Neuronal stem cell (in vitro differentiated cells): ENCODE data around the gene SART3.

Source experiments
- DNase-seq: peaks from one replicate; pipeline ENCODE4 v3.0.0-alpha.2; 2013; ENCODE audit warnings: low spot score
- H2AFZ ChIP-seq: one replicate; pipeline ENCODE4 v1.6.1; 2013; ENCODE audit warnings: mild to moderate bottlenecking, low read length, inconsistent platforms
- H2AK5ac ChIP-seq: 2 replicates; pipeline ENCODE4 v1.6.1; 2013; ENCODE audit warnings: low read depth, mild to moderate bottlenecking, inconsistent platforms, low read length, moderate library complexity, mixed read lengths
- H2BK120ac ChIP-seq: 2 replicates; pipeline ENCODE4 v1.6.1; 2013; ENCODE audit warnings: low read depth, mild to moderate bottlenecking, inconsistent platforms, low read length, moderate library complexity, mixed read lengths
- H2BK12ac ChIP-seq: one replicate; pipeline ENCODE4 v1.6.1; 2013; ENCODE audit warnings: low read length, inconsistent platforms
- H2BK15ac ChIP-seq: 2 replicates; pipeline ENCODE4 v1.6.1; 2013; ENCODE audit warnings: mild to moderate bottlenecking, low read length, inconsistent platforms, mixed read lengths
- H2BK5ac ChIP-seq: one replicate; pipeline ENCODE4 v1.6.1; 2013; ENCODE audit warnings: inconsistent platforms, mild to moderate bottlenecking, low read length, moderate library complexity
- H3K14ac ChIP-seq: one replicate; pipeline ENCODE4 v1.6.1; 2013; ENCODE audit warnings: low read length, inconsistent platforms
- H3K18ac ChIP-seq: 2 replicates; pipeline ENCODE4 v1.6.1; 2013; ENCODE audit warnings: low read length, inconsistent platforms
- H3K23ac ChIP-seq: 2 replicates; pipeline ENCODE4 v1.6.1; 2013; ENCODE audit warnings: low read depth, mild to moderate bottlenecking, mixed read lengths, low read length, inconsistent platforms; ENCODE audit not compliant: poor library complexity
- H3K27ac ChIP-seq: replicated peaks from 3 replicates; pipeline ENCODE4 v1.5.1; 2013; ENCODE audit warnings: low read length, inconsistent platforms
- H3K27me3 ChIP-seq, 3 experiments: 2 replicates each; pipeline ENCODE4 v1.6.1; 2013; ENCODE audit warnings: low read length in 3 of 3, mild to moderate bottlenecking in 2 of 3, inconsistent platforms in 1 of 3, low read depth in 1 of 3, mixed read lengths in 1 of 3, moderate library complexity in 1 of 3; ENCODE audit not compliant: control insufficient read depth in 3 of 3, insufficient read depth in 3 of 3
- H3K36me3 ChIP-seq, 2 donors: replicated peaks in 1 of 2; 2 replicates each; pipeline ENCODE4 v1.6.1; 2013; ENCODE audit warnings: low read length in 2 of 2; ENCODE audit not compliant: control insufficient read depth in 2 of 2, insufficient read depth in 2 of 2
- H3K4ac ChIP-seq: 2 replicates; pipeline ENCODE4 v1.6.1; 2013; ENCODE audit warnings: inconsistent platforms, mild to moderate bottlenecking, low read length, moderate library complexity
- H3K4me1 ChIP-seq, 2 donors: 1 replicate in 1 of 2; 2 replicates in 1 of 2; pipeline ENCODE4 v1.6.1; 2013; ENCODE audit warnings: low read length in 2 of 2, low read depth in 1 of 2; ENCODE audit not compliant: control insufficient read depth in 2 of 2, insufficient read depth in 1 of 2
- H3K4me2 ChIP-seq: one replicate; pipeline ENCODE4 v1.6.1; 2013; ENCODE audit warnings: mild to moderate bottlenecking, low read length, inconsistent platforms; ENCODE audit not compliant: insufficient read depth, poor library complexity, severe bottlenecking
- H3K4me3 ChIP-seq, 2 donors: 2 replicates each; pipeline ENCODE4 v1.5.1; 2013; ENCODE audit warnings: low read length in 2 of 2, mild to moderate bottlenecking in 2 of 2, inconsistent platforms in 1 of 2, moderate library complexity in 1 of 2
- H3K79me1 ChIP-seq: one replicate; pipeline ENCODE4 v1.6.1; 2013; ENCODE audit warnings: low read depth, mild to moderate bottlenecking, inconsistent platforms, low read length, moderate library complexity
- H3K9ac ChIP-seq: one replicate; pipeline ENCODE4 v1.6.1; 2013; ENCODE audit warnings: mild to moderate bottlenecking, low read depth, low read length, inconsistent platforms; ENCODE audit not compliant: poor library complexity
- H3K9me3 ChIP-seq, 2 donors: replicated peaks in 1 of 2; 2 replicates each; pipeline versions ENCODE3 to v1.6.1; 2013; ENCODE audit warnings: low read length in 2 of 2, mild to moderate bottlenecking in 2 of 2, inconsistent platforms in 1 of 2, low read depth in 1 of 2, mixed read lengths in 1 of 2, moderate library complexity in 1 of 2; ENCODE audit not compliant: control insufficient read depth in 2 of 2, insufficient read depth in 1 of 2
- H4K8ac ChIP-seq: one replicate; pipeline ENCODE4 v1.6.1; 2013; ENCODE audit warnings: low read depth, mild to moderate bottlenecking, inconsistent platforms, low read length, moderate library complexity
- H4K91ac ChIP-seq: one replicate; pipeline ENCODE4 v1.6.1; 2013; ENCODE audit warnings: low read length, low read depth, mild to moderate bottlenecking, inconsistent platforms; ENCODE audit not compliant: poor library complexity
- WGBS, 2 donors: extraction: QIAGEN DNeasy Blood & Tissue Kit; methylation state at CpG; one replicate each; pipeline ENCODE4 v1.1.7; 2013; ENCODE audit warnings: missing lambda C conversion rate in 2 of 2, mixed read lengths in 1 of 2; ENCODE audit not compliant: insufficient read length in 2 of 2, insufficient replicate concordance in 1 of 2; ENCODE audit errors: extremely low coverage in 2 of 2; 5-methylcytosine and 5-hydroxymethylcytosine counted together

Gene SART3

GRCh38 chr12:108475396-108475795 lies 85.6 kb downstream of the SART3 start:
- Histone ChIP-seq H2AFZ (no peak overlapping the region), H3K79me1 (no peaks in the 10 kb centered on the region), H2AK5ac (no peak overlapping the region), H2BK5ac (no peak overlapping the region), H2BK120ac (no peak overlapping the region), H3K9me3 (no peaks in the 10 kb centered on the region), H3K4ac (no peak overlapping the region), H3K23ac (no peak overlapping the region), H3K9ac (no peak overlapping the region), H3K27ac (no peak overlapping the region), H3K4me2 (no peak overlapping the region), H4K91ac (no peak overlapping the region), H3K18ac (no peak overlapping the region), H3K36me3 (no peaks in the 10 kb centered on the region), H3K4me1 (peaks cover 0 to 2% of the 10 kb centered on the region in 2 donors), H3K4me3 (no peak overlapping the region), H3K27me3 (peaks cover 0 to 1% (median 0%) of the 10 kb centered on the region in 3 experiments), H3K14ac (no peak overlapping the region), H2BK15ac (no peak overlapping the region), H4K8ac (no peak overlapping the region), H2BK12ac (no peak overlapping the region)
- no CpG with 5 or more reads among the region's 2 CpGs for WGBS, 2 donors
- no peak for DNase-seq

- H3K79me1 ChIP-seq: no peaks in the 10 kb centered on the region
- no peak for DNase-seq
- H2BK15ac ChIP-seq: no peak overlapping the region
- peaks cover 0 to 2% of the 10 kb centered on the region in 2 donors for H3K4me1 ChIP-seq
- no peak overlapping the region for H3K23ac ChIP-seq
- H3K36me3 ChIP-seq: no peaks in the 10 kb centered on the region
- no peak overlapping the region for H4K8ac ChIP-seq
- no peak overlapping the region for H2BK12ac ChIP-seq
- H3K9me3 ChIP-seq: no peaks in the 10 kb centered on the region
- H3K27ac ChIP-seq: no peak overlapping the region
- no peak overlapping the region for H2BK120ac ChIP-seq
- H2AFZ ChIP-seq: no peak overlapping the region
- no peak overlapping the region for H3K4ac ChIP-seq
- no peak overlapping the region for H3K9ac ChIP-seq
- H3K4me3 ChIP-seq: no peak overlapping the region
- no peak overlapping the region for H3K4me2 ChIP-seq
- no peak overlapping the region for H2BK5ac ChIP-seq
- no CpG with 5 or more reads among the region's 5 CpGs for WGBS, 2 donors
- no peak overlapping the region for H2AK5ac ChIP-seq
- no peak overlapping the region for H4K91ac ChIP-seq
- no peaks in the 10 kb centered on the region for H3K27me3 ChIP-seq
- H3K14ac ChIP-seq: no peak overlapping the region
- H3K18ac ChIP-seq: no peak overlapping the region
These were observed 87.4 kb downstream of the SART3 start for GRCh38 chr12:108473400-108474055.
